ENCODE results near the gene F10. TPM values are rescaled to one million over a fixed set of nuclear protein-coding genes. Genes with fewer than 3 reads are reported as not detected.

F10 gene
- total and polyA plus RNA-seq, 2 of the 13 experiments (the other 11 are each of a cell fraction or from before 2014, with no cell fraction given), result 58.4 to 237 TPM

DNA sequence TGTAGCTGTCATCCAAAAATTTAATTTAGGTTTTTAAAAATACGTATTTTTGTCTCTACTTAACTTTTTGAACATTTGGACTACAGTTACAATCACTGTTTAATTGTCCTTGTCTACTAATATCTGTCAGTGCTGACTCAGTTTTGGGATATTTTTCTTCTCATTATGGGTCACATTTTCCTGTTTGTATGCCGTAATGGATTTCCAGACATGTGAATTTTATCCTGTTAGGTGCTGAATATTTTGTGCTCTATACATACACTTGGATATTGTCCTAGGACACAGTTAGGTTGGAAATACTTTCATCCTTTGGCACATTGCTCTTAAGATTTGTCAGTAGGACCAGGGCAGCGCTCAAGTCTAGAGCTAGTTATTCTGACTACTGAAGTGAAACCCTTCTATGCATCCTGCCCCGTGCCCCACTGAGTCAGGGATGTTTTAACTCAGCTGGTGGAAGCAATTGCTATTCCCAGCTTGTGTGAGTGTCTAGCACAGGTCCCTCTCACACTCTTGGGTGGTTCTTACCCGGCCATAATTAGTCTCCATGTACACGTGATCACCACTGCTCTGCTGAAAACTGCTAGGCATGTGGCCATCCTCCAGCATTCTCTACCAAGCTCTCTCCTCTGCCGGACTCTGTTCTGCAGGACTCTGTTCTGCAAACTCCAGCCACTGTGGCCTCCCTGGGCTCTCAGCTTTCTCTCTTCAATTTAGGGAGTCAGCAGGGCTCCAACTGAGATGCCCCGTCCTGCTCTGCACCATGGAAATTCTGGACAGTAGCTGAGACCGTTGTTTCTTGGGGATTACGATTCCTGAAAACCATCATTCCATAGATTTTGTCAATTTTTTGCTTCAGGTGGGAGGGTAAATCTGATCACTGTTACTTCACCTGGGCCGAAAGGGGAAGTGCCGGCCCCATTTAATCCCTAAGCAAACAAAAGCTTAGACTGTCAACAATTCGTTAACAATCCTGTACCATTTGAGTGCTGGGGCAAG lies 47.0 kb downstream of the F10 start (continued):
- TF ChIP-seq, protein P1, sequence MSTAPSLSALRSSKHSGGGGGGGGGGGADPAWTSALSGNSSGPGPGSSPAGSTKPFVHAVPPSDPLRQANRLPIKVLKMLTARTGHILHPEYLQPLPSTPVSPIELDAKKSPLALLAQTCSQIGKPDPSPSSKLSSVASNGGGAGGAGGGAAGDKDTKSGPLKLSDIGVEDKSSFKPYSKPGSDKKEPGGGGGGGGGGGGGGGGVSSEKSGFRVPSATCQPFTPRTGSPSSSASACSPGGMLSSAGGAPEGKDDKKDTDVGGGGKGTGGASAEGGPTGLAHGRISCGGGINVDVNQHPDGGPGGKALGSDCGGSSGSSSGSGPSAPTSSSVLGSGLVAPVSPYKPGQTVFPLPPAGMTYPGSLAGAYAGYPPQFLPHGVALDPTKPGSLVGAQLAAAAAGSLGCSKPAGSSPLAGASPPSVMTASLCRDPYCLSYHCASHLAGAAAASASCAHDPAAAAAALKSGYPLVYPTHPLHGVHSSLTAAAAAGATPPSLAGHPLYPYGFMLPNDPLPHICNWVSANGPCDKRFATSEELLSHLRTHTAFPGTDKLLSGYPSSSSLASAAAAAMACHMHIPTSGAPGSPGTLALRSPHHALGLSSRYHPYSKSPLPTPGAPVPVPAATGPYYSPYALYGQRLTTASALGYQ (CRISPR knock-in tag; IDR thresholded peaks at IDR 0.05), result peak; percentile 83; the same call in 1 of the 2 replicates
- TF ChIP-seq, protein P2, sequence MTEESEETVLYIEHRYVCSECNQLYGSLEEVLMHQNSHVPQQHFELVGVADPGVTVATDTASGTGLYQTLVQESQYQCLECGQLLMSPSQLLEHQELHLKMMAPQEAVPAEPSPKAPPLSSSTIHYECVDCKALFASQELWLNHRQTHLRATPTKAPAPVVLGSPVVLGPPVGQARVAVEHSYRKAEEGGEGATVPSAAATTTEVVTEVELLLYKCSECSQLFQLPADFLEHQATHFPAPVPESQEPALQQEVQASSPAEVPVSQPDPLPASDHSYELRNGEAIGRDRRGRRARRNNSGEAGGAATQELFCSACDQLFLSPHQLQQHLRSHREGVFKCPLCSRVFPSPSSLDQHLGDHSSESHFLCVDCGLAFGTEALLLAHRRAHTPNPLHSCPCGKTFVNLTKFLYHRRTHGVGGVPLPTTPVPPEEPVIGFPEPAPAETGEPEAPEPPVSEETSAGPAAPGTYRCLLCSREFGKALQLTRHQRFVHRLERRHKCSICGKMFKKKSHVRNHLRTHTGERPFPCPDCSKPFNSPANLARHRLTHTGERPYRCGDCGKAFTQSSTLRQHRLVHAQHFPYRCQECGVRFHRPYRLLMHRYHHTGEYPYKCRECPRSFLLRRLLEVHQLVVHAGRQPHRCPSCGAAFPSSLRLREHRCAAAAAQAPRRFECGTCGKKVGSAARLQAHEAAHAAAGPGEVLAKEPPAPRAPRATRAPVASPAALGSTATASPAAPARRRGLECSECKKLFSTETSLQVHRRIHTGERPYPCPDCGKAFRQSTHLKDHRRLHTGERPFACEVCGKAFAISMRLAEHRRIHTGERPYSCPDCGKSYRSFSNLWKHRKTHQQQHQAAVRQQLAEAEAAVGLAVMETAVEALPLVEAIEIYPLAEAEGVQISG (CRISPR knock-in tag; IDR thresholded peaks at IDR 0.05), result no peak; the same call in 1 of the 2 replicates
- TF ChIP-seq KDM2A (CRISPR knock-in tag; IDR thresholded peaks at IDR 0.05; ENCODE audit: borderline replicate concordance, low read depth) (no peak), REXO4 (CRISPR knock-in tag; IDR thresholded peaks at IDR 0.05; ENCODE audit: borderline replicate concordance) (no peak), RBM39 (IDR thresholded peaks at IDR 0.05; ENCODE audit: low read depth, low read length, poor library complexity, severe bottlenecking) (no peak), HOXA7 (CRISPR knock-in tag; IDR thresholded peaks at IDR 0.05) (no peak), SMAD1 (CRISPR knock-in tag; IDR thresholded peaks at IDR 0.05; ENCODE audit: borderline replicate concordance, low read depth) (no peak), MED13 (CRISPR knock-in tag; IDR thresholded peaks at IDR 0.05) (no peak), FOXA3 (CRISPR knock-in tag; IDR thresholded peaks at IDR 0.05) (peak; percentile 89), ZNF747 (CRISPR knock-in tag; IDR thresholded peaks at IDR 0.05; ENCODE audit: borderline replicate concordance) (no peak), NAIF1 (CRISPR knock-in tag; IDR thresholded peaks at IDR 0.05; ENCODE audit: borderline replicate concordance) (no peak), CC2D1A (CRISPR knock-in tag; IDR thresholded peaks at IDR 0.05) (no peak), NFE2 (CRISPR knock-in tag; IDR thresholded peaks at IDR 0.05) (no peak), HNF4A (CRISPR knock-in tag; IDR thresholded peaks at IDR 0.05) (peak; percentile 54)
- TF ChIP-seq, protein P3, sequence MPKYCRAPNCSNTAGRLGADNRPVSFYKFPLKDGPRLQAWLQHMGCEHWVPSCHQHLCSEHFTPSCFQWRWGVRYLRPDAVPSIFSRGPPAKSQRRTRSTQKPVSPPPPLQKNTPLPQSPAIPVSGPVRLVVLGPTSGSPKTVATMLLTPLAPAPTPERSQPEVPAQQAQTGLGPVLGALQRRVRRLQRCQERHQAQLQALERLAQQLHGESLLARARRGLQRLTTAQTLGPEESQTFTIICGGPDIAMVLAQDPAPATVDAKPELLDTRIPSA (CRISPR knock-in tag; IDR thresholded peaks at IDR 0.05; ENCODE audit: borderline replicate concordance), result no peak
- TF ChIP-seq, protein P4, sequence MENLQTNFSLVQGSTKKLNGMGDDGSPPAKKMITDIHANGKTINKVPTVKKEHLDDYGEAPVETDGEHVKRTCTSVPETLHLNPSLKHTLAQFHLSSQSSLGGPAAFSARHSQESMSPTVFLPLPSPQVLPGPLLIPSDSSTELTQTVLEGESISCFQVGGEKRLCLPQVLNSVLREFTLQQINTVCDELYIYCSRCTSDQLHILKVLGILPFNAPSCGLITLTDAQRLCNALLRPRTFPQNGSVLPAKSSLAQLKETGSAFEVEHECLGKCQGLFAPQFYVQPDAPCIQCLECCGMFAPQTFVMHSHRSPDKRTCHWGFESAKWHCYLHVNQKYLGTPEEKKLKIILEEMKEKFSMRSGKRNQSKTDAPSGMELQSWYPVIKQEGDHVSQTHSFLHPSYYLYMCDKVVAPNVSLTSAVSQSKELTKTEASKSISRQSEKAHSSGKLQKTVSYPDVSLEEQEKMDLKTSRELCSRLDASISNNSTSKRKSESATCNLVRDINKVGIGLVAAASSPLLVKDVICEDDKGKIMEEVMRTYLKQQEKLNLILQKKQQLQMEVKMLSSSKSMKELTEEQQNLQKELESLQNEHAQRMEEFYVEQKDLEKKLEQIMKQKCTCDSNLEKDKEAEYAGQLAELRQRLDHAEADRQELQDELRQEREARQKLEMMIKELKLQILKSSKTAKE (CRISPR knock-in tag; IDR thresholded peaks at IDR 0.05; ENCODE audit: borderline replicate concordance), result peak; percentile 84
- TF ChIP-seq, protein P5, sequence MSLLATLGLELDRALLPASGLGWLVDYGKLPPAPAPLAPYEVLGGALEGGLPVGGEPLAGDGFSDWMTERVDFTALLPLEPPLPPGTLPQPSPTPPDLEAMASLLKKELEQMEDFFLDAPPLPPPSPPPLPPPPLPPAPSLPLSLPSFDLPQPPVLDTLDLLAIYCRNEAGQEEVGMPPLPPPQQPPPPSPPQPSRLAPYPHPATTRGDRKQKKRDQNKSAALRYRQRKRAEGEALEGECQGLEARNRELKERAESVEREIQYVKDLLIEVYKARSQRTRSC (CRISPR knock-in tag; IDR thresholded peaks at IDR 0.05; ENCODE audit: low read depth), result no peak
- TF ChIP-seq, protein P6, sequence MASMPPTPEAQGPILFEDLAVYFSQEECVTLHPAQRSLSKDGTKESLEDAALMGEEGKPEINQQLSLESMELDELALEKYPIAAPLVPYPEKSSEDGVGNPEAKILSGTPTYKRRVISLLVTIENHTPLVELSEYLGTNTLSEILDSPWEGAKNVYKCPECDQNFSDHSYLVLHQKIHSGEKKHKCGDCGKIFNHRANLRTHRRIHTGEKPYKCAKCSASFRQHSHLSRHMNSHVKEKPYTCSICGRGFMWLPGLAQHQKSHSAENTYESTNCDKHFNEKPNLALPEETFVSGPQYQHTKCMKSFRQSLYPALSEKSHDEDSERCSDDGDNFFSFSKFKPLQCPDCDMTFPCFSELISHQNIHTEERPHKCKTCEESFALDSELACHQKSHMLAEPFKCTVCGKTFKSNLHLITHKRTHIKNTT (CRISPR knock-in tag; IDR thresholded peaks at IDR 0.05), result no peak
